Activated T-helper 17 cell treated with anti-CD3 and anti-CD28 coated beads, Interleukin-2, amount 50 U/mL, for 72 hours (primary cell): ENCODE measurements around the gene C2orf66. TPM values are rescaled to one million over a fixed set of nuclear protein-coding genes. Genes with fewer than 3 reads are reported as not detected.

Experiments
- ATAC-seq: fragments of 150-1000 bp; cut with Tn5 transposase; replicated peaks from 2 replicates; pipeline ENCODE4 v1.10.0; 2021; ENCODE audit warnings: mild to moderate bottlenecking, moderate library complexity
- H3K27ac Mint-ChIP-seq: one replicate; pipeline ENCODE4 v1.8.0; 2022; ENCODE audit warnings: mixed read lengths
- H3K27me3 Mint-ChIP-seq: one replicate; pipeline ENCODE4 v1.8.0; 2022; ENCODE audit warnings: mixed read lengths
- H3K36me3 Mint-ChIP-seq: one replicate; pipeline ENCODE4 v1.8.0; 2022; ENCODE audit warnings: low read depth, mild to moderate bottlenecking, mixed read lengths
- H3K4me1 Mint-ChIP-seq: one replicate; pipeline ENCODE4 v1.8.0; 2022; ENCODE audit warnings: mixed read lengths
- H3K4me3 Mint-ChIP-seq: one replicate; pipeline ENCODE4 v1.8.0; 2022; ENCODE audit warnings: mild to moderate bottlenecking, mixed read lengths
- H3K9me3 Mint-ChIP-seq: one replicate; pipeline ENCODE4 v1.8.0; 2022; ENCODE audit warnings: mixed read lengths
- total RNA-seq, 2 donors: library from RNA; stranded (reverse); gene quantifications; one replicate each; pipeline ENCODE4 v1.2.3, GENCODE V29; 2022

Gene C2orf66
- total RNA-seq, 2 donors from 2014 or later: 0.43 to 1.0 TPM

DNA sequence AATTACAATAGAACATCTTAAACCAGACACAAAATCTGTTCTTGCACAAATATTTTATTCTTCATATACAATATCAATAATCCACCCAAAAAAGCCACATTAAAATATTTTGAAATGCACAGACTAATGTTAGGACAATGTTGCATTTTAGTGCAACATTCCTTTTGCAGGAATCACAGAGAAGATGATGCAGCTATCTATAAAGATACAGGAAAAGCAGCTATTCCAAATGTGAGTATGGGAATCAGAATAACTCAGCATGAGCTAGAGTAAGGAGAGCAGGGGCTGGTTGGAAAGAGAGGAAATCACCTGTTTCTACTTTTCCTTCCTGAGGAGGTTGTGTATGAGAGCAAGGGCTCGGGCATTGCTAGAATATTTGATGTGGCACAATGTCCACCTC is 4.8 kb downstream of the C2orf66 start:
- no peaks in the 10 kb centered on the region for H3K9me3 Mint-ChIP-seq
- no peaks in the 10 kb centered on the region for H3K27me3 Mint-ChIP-seq
- no peaks in the 10 kb centered on the region for H3K36me3 Mint-ChIP-seq
- no peak overlapping the region for H3K4me3 Mint-ChIP-seq
- H3K27ac Mint-ChIP-seq: no peak overlapping the region
- no peak for ATAC-seq
- H3K4me1 Mint-ChIP-seq: peaks cover 9% of the 10 kb centered on the region

DNA sequence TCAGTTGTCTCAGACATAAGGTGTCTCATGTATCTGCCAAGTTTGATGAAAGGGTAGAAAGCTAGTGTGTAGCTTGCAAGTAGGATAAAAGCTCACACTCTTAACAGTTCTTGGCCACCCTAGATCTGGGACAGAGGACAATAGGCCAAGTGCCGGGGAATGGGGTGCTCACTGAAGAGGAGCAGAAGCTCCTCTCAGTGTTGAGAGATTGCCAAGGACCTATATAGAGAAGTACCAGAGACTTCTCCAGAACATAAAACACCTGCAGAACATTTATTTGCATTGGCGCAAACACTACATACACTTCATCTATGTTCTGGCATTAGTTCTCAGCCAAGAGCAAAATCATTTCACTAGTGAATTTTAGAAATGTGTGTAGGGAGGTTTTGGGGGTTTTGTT is 6.8 kb downstream of the C2orf66 start:
- Mint-ChIP-seq H3K9me3 (no peaks in the 10 kb centered on the region), H3K36me3 (peaks cover 9% of the 10 kb centered on the region), H3K4me1 (peaks cover 10% of the 10 kb centered on the region), H3K27me3 (no peaks in the 10 kb centered on the region), H3K4me3 (no peak overlapping the region), H3K27ac (no peak overlapping the region)
- no peak for ATAC-seq

DNA sequence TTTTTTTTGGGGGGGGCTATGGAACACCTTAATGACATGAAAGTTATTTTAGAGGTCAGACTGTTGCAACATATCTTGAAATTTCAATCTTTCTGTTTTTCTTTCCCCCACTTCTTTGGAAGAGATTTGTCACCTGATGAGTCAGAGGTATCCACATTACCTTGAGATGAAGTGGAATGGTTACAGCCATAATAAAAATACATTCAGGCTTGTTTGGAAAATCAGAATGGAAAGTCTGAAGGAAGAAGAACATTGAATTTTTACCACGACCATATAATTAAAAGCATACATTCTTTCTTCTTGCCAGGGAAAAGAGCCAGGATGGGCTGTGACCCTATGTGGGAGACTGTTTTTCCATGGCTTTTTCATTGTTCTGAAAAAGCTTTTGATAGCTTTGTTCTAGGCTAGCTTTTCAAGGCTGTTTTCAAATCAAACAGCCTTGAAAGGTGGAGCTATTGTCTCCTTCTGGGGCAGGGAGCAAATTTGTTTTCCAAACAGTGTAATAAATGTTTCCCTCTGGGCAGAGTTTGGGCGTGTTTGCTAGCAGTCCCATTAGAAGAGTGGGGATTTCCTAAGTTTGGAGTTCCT is 7.4 kb downstream of the C2orf66 start:
- Mint-ChIP-seq H3K9me3 (no peaks in the 10 kb centered on the region), H3K4me3 (no peak overlapping the region), H3K27ac (peak overlapping the region; percentile 98), H3K4me1 (peaks cover 16% of the 10 kb centered on the region), H3K36me3 (peaks cover 15% of the 10 kb centered on the region), H3K27me3 (no peaks in the 10 kb centered on the region)
- ATAC-seq: no peak

DNA sequence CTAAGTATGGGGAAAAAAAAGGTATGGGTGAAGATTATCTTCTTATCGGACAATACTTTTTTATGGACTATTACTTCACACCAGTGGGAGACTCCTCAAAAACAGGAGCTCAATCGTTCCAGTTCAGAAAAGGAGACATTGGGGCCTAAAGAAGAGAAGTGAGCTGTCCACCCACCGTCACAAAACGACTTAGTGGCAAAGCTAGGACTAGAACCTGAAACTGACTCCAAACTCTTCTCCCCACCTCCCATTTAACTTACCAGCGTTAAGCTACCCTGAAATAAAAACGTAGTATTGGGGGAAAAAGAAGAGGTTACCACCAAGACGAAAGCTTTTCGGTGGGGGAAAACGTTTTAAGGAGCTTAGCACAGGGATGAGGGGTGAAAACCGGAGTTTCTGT is 10.2 kb downstream of the C2orf66 start:
- peaks cover 39% of the 10 kb centered on the region for H3K36me3 Mint-ChIP-seq
- peak overlapping the region; percentile 98 for H3K27ac Mint-ChIP-seq
- peak overlapping the region; percentile 95 for H3K4me3 Mint-ChIP-seq
- H3K27me3 Mint-ChIP-seq: no peaks in the 10 kb centered on the region
- H3K4me1 Mint-ChIP-seq: peaks cover 20% of the 10 kb centered on the region
- no peaks in the 10 kb centered on the region for H3K9me3 Mint-ChIP-seq
- peak; percentile 13 for ATAC-seq

DNA sequence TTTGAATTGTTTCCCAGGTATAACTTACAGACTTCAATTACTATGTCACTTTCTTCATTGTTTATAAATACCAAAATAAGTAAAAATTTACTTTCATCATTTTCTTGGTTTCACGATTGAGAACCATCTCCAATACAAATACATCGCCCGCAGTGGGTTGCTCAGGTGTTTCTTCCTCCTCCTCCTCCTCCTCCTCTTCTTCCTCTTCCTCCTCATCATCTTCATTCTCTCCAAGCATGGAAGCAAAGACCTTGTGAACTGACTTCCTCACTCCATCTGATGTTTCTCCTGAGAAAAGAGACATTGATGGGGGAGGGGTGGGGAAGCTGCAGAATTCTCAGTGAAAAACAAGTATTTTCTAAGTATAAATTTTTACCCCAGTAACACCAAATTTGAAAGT is 16.3 kb downstream of the C2orf66 start:
- H3K4me3 Mint-ChIP-seq: no peak overlapping the region
- peaks cover 91% of the 10 kb centered on the region for H3K36me3 Mint-ChIP-seq
- ATAC-seq: no peak
- no peaks in the 10 kb centered on the region for H3K27me3 Mint-ChIP-seq
- H3K27ac Mint-ChIP-seq: no peak overlapping the region
- no peaks in the 10 kb centered on the region for H3K9me3 Mint-ChIP-seq
- peaks cover 10% of the 10 kb centered on the region for H3K4me1 Mint-ChIP-seq

DNA sequence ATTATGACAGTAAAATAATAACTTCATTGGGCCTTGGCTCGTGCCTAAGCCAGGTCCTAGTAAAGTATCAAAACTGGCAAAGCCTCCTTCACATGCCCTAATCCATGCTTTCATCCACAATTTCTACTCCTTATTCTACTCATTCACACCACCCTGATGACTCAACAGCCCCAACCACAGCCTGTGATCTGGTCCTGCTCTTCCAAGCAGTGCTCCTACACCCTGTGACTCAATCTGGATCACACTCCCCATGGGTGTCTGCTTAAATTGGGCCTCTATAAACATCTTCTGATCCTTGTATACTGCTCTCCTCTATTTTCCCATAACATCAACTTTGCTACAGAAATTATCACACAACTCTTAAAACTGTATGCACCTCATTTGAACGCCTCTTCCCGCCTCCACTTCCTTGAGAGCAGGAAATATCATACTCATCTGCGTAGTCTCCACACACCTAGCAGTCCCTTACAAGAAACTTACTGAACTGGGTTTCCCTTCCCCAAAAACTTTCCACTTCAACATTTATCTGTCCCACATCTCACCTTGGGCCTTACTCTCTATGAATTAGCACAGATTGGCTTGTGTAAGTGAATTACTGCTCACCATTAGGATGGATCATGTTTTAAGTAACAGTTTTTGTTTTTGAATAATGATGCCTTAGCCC is 25.6 kb downstream of the C2orf66 start:
- H3K4me1 Mint-ChIP-seq: peaks cover 9% of the 10 kb centered on the region
- H3K27ac Mint-ChIP-seq: peak overlapping the region; percentile 83
- no peaks in the 10 kb centered on the region for H3K9me3 Mint-ChIP-seq
- no peaks in the 10 kb centered on the region for H3K27me3 Mint-ChIP-seq
- peak overlapping the region; percentile 44 for H3K4me3 Mint-ChIP-seq
- peak; percentile 99 for ATAC-seq
- peaks cover 2% of the 10 kb centered on the region for H3K36me3 Mint-ChIP-seq

DNA sequence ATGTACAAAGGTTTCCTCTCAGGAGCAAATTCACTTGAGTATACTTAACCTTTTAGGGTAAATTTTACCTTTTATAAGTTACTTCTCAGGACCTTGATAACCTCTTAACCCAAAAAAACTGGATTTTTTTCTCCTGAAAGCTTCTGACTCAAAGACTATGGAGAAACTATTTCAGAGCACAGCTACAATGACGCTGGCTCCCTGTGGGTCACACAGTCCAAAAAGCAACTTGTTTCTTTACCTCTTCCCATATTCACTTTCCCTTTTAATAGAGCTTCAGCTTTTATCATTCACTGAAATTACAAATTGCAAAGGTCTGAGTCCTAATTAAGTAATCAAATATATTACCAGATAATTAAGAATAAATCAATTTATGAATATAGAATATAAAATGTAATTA is 42.1 kb downstream of the C2orf66 start:
- Mint-ChIP-seq H3K4me1 (no peaks in the 10 kb centered on the region), H3K27ac (no peak overlapping the region), H3K4me3 (no peak overlapping the region), H3K36me3 (peaks cover 92% of the 10 kb centered on the region), H3K9me3 (no peaks in the 10 kb centered on the region), H3K27me3 (no peaks in the 10 kb centered on the region)
- no peak for ATAC-seq

DNA sequence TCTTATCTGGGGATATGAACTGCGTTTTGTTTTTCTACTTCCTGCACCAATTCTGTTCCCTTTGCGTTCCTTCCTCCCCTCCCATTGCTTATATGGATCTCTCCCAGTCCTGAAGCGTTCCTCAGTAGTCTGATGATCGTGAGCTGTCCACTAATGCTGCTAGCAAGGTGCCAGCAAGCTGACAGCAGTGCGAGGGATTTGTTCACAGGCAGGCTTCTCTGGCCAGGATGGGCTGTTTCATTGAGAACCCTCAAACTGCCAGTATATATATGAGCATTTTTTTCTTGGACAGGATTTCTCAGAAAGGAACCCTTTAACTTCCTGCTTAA is 49.8 kb downstream of the C2orf66 start:
- peaks cover 42% of the 10 kb centered on the region for H3K36me3 Mint-ChIP-seq
- no peak overlapping the region for H3K4me3 Mint-ChIP-seq
- no peak overlapping the region for H3K27ac Mint-ChIP-seq
- no peaks in the 10 kb centered on the region for H3K27me3 Mint-ChIP-seq
- no peaks in the 10 kb centered on the region for H3K4me1 Mint-ChIP-seq
- peaks cover 21% of the 10 kb centered on the region for H3K9me3 Mint-ChIP-seq
- no peak for ATAC-seq

DNA sequence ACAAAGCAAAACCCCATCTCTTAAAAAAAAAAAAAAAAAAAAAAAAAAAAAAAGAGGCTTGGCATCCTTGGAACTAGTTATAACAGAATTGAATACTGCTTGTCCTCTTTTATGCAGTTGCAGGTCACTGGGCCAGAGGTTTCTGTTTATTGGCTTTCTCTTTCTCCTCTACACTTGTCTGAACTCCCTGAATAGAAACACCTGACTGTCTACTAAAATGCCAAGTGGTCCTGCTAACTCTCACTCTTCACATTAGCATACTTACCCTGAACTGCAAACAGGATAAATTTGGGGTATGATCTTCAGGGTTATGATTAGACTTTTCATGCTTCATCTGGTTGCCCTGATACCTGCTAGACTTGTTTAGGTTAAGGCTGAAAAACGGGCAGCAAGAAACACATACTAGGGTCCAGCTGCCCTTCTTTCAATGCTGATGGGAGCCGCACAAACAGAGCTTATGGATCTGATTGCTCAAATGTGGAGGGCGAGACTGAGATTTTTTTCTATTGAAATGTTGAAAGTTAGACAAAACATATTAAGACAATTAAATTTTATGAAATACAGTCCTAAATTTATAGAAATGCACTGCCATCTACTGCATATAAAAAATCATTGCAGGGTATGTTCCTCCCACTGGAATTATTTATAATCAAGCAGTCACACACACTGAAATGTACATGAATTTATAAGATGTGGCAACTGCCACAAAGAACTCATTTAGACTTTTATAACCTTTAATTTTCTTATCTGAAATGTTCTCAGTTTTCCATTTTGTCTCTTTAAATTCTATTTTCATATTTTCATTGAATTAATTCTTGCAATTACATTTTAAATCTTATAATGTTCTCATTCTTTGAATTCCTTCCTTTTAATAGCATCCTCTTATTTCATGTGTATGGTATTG is 50.4 kb downstream of the C2orf66 start:
- Mint-ChIP-seq H3K4me3 (no peak overlapping the region), H3K9me3 (peaks cover 26% of the 10 kb centered on the region), H3K27me3 (no peaks in the 10 kb centered on the region), H3K27ac (no peak overlapping the region), H3K36me3 (peaks cover 36% of the 10 kb centered on the region), H3K4me1 (no peaks in the 10 kb centered on the region)
- ATAC-seq: no peak

Other genes starting within 250 kb of the C2orf66 start
- 1 to 10 TPM; 2.6 to 3.1 TPM for gene HECW2, start 215.8 kb downstream of the C2orf66 start, total RNA-seq
- gene CCDC150, start 169.6 kb downstream of the C2orf66 start, total RNA-seq: 10 to 100 TPM; 11.6 to 21.5 TPM
- 10 to 100 TPM; 39.0 to 50.8 TPM for gene GTF3C3, start 9.7 kb downstream of the C2orf66 start, total RNA-seq
- gene PGAP1, start 117.4 kb upstream of the C2orf66 start, total RNA-seq: 10 to 100 TPM; 41.6 to 44.8 TPM